Ishikawa (cell line): Measurements from ENCODE around the gene TAP1.

Source experiments
- CEBPB ChIP-seq: IDR thresholded peaks from 2 replicates; pipeline ENCODE4 v1.6.1; 2012
- CREB1 ChIP-seq: IDR thresholded peaks from 2 replicates; pipeline ENCODE4 v1.6.1; 2012; ENCODE audit warnings: low read depth
- EGR1 ChIP-seq: IDR thresholded peaks from 2 replicates; pipeline ENCODE4 v1.6.1; 2012
- EP300 ChIP-seq: IDR thresholded peaks from 2 replicates; pipeline ENCODE4 v1.6.1; 2012; ENCODE audit warnings: borderline replicate concordance
- FOXM1 ChIP-seq: IDR thresholded peaks from 2 replicates; pipeline ENCODE4 v1.6.1; 2012; ENCODE audit warnings: low read depth, borderline replicate concordance
- MAX ChIP-seq: IDR thresholded peaks from 2 replicates; pipeline ENCODE4 v1.6.1; 2012
- NFIC ChIP-seq: IDR thresholded peaks from 2 replicates; pipeline ENCODE4 v1.6.1; 2012
- RAD21 ChIP-seq: IDR thresholded peaks from 2 replicates; pipeline ENCODE4 v1.6.1; 2012; ENCODE audit warnings: low read depth
- TAF1 ChIP-seq: IDR thresholded peaks from 2 replicates; pipeline ENCODE4 v1.6.1; 2012; ENCODE audit warnings: low read depth, mild to moderate bottlenecking
- TCF12 ChIP-seq: IDR thresholded peaks from 2 replicates; pipeline ENCODE4 v1.6.1; 2012; ENCODE audit warnings: low read depth
- TEAD4 ChIP-seq: IDR thresholded peaks from 2 replicates; pipeline ENCODE4 v1.6.1; 2012
- YY1 ChIP-seq: IDR thresholded peaks from 2 replicates; pipeline ENCODE4 v1.6.1; 2012; ENCODE audit warnings: low read depth
- ZBTB7A ChIP-seq: IDR thresholded peaks from 2 replicates; pipeline ENCODE4 v1.6.1; 2012; ENCODE audit warnings: low read depth
- TF ChIP-seq, protein P1 (sequence below): IDR thresholded peaks from 2 replicates; pipeline ENCODE4 v1.6.1; 2012; ENCODE audit warnings: low read depth, mild to moderate bottlenecking
- TF ChIP-seq, protein P2 (sequence below): IDR thresholded peaks from 2 replicates; pipeline ENCODE4 v1.6.1; 2012

The TAP1 gene

GRCh38 chr6:32814145-32814544, 39.4 kb downstream of the TAP1 start:
- no peak for TF ChIP-seq YY1
- TF ChIP-seq FOXM1 = no peak
- TF ChIP-seq, protein P1, sequence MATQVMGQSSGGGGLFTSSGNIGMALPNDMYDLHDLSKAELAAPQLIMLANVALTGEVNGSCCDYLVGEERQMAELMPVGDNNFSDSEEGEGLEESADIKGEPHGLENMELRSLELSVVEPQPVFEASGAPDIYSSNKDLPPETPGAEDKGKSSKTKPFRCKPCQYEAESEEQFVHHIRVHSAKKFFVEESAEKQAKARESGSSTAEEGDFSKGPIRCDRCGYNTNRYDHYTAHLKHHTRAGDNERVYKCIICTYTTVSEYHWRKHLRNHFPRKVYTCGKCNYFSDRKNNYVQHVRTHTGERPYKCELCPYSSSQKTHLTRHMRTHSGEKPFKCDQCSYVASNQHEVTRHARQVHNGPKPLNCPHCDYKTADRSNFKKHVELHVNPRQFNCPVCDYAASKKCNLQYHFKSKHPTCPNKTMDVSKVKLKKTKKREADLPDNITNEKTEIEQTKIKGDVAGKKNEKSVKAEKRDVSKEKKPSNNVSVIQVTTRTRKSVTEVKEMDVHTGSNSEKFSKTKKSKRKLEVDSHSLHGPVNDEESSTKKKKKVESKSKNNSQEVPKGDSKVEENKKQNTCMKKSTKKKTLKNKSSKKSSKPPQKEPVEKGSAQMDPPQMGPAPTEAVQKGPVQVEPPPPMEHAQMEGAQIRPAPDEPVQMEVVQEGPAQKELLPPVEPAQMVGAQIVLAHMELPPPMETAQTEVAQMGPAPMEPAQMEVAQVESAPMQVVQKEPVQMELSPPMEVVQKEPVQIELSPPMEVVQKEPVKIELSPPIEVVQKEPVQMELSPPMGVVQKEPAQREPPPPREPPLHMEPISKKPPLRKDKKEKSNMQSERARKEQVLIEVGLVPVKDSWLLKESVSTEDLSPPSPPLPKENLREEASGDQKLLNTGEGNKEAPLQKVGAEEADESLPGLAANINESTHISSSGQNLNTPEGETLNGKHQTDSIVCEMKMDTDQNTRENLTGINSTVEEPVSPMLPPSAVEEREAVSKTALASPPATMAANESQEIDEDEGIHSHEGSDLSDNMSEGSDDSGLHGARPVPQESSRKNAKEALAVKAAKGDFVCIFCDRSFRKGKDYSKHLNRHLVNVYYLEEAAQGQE = no peak
- no peak for TF ChIP-seq ZBTB7A
- TF ChIP-seq CEBPB = no peak
- no peak for TF ChIP-seq RAD21
- TF ChIP-seq TEAD4 = no peak
- TF ChIP-seq NFIC = no peak
- no peak for TF ChIP-seq CREB1
- TF ChIP-seq EP300 = no peak
- TF ChIP-seq TAF1 = no peak
- TF ChIP-seq, protein P2, sequence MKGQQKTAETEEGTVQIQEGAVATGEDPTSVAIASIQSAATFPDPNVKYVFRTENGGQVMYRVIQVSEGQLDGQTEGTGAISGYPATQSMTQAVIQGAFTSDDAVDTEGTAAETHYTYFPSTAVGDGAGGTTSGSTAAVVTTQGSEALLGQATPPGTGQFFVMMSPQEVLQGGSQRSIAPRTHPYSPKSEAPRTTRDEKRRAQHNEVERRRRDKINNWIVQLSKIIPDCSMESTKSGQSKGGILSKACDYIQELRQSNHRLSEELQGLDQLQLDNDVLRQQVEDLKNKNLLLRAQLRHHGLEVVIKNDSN = no peak
- TF ChIP-seq MAX = no peak
- no peak for TF ChIP-seq EGR1
- no peak for TF ChIP-seq TCF12

- no peak for TF ChIP-seq ZBTB7A
- TF ChIP-seq TCF12 = no peak
- TF ChIP-seq FOXM1 = no peak
- no peak for TF ChIP-seq EGR1
- no peak for TF ChIP-seq RAD21
- TF ChIP-seq TAF1 = no peak
- TF ChIP-seq, protein P2 = no peak
- TF ChIP-seq NFIC = no peak
- TF ChIP-seq CREB1 = no peak
- TF ChIP-seq, protein P1 = no peak
- TF ChIP-seq EP300 = no peak
- TF ChIP-seq MAX = no peak
- TF ChIP-seq CEBPB = no peak
- TF ChIP-seq TEAD4 = no peak
- no peak for TF ChIP-seq YY1
These were observed 44.3 kb downstream of the TAP1 start for GRCh38 chr6:32809171-32809570.

- TF ChIP-seq FOXM1 (no peak), NFIC (no peak), EGR1 (no peak), CREB1 (no peak), TCF12 (no peak), MAX (no peak), RAD21 (no peak), ZBTB7A (no peak), EP300 (no peak), TEAD4 (no peak), CEBPB (no peak), YY1 (no peak), TAF1 (no peak)
- TF ChIP-seq, protein P1 = no peak
- TF ChIP-seq, protein P2 = no peak
These were observed 46.4 kb downstream of the TAP1 start for GRCh38 chr6:32807020-32807580.
